ENCODE data around the gene HERPUD2. TPM values are rescaled to one million over a fixed set of nuclear protein-coding genes. Genes with fewer than 3 reads are reported as not detected.

Gene HERPUD2
- total and polyA plus RNA-seq, 2 donors (not counting 1 experiment from before 2014, with no cell fraction given), result 58.8 to 62.2 TPM

DNA sequence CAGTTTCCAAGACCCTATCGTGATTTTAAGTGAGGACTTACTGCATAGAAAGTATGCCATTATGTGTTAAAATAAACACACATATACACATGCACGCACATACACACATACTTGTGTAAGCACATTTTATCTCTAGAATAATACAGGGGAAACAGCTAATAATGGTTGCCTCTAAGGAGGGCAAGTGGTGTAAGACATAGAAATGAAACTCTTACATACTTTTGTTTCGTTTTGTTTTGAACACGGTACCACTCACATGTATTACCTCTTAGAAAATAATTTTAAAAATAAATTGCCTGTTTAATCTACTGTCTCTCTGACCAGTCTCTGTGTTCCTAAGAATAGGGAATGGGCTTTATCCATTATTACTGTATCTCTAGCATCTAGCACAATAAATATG lies 49.2 kb downstream of the HERPUD2 start:
- TF ChIP-seq, protein P1, sequence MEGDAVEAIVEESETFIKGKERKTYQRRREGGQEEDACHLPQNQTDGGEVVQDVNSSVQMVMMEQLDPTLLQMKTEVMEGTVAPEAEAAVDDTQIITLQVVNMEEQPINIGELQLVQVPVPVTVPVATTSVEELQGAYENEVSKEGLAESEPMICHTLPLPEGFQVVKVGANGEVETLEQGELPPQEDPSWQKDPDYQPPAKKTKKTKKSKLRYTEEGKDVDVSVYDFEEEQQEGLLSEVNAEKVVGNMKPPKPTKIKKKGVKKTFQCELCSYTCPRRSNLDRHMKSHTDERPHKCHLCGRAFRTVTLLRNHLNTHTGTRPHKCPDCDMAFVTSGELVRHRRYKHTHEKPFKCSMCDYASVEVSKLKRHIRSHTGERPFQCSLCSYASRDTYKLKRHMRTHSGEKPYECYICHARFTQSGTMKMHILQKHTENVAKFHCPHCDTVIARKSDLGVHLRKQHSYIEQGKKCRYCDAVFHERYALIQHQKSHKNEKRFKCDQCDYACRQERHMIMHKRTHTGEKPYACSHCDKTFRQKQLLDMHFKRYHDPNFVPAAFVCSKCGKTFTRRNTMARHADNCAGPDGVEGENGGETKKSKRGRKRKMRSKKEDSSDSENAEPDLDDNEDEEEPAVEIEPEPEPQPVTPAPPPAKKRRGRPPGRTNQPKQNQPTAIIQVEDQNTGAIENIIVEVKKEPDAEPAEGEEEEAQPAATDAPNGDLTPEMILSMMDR (IDR thresholded peaks at IDR 0.05), result no peak
- TF ChIP-seq EZH2 (IDR thresholded peaks at IDR 0.05; ENCODE audit: borderline replicate concordance, insufficient read depth, low read depth, low read length, poor library complexity, severe bottlenecking), result no peak
- no peak overlapping the region for H3K27ac Mint-ChIP-seq
- POLR2A ChIA-PET, result no interaction called here
- H2AFZ ChIP-seq (ENCODE audit: insufficient read depth, low read depth, low read length, poor library complexity, severe bottlenecking), result no peak overlapping the region
- H4K20me1 ChIP-seq (ENCODE audit: control insufficient read depth, insufficient read depth, low read length, poor library complexity, severe bottlenecking), result peaks cover 29% of the 10 kb centered on the region
- no peak overlapping the region for H3K4me3 ChIP-seq (ENCODE audit: control extremely low read depth in 1 of 5, extremely low read depth in 1 of 5, insufficient read depth in 1 of 5, low read depth in 2 of 5, low read length in 4 of 5)
- no peaks in the 10 kb centered on the region for H3K27me3 Mint-ChIP-seq
- ATAC-seq (ENCODE audit: low read depth) (no peak), DNase-seq (no peak)
- intact Hi-C loops (cut with micrococcal nuclease), result no loop called here
- no peaks in the 10 kb centered on the region for H3K9me3 Mint-ChIP-seq (ENCODE audit: insufficient read depth)
- H3K27ac ChIP-seq (ENCODE audit: low read length in 2 of 2), result no peak overlapping the region
- peaks cover 39% of the 10 kb centered on the region for H3K79me2 ChIP-seq (ENCODE audit: control insufficient read depth, insufficient read depth, low read length)
- H3K4me2 ChIP-seq (replicated peaks; ENCODE audit: low read depth, low read length, poor library complexity, severe bottlenecking), result no peak overlapping the region
- H3K27me3 ChIP-seq (replicated peaks in 1 of 4; ENCODE audit: control extremely low read depth in 1 of 4, control insufficient read depth in 3 of 4, insufficient read depth in 4 of 4, low read length in 3 of 4), result no peaks in the 10 kb centered on the region
- H3K4me3 Mint-ChIP-seq, result no peak overlapping the region
- peaks cover 47% of the 10 kb centered on the region for H3K4me1 Mint-ChIP-seq
- no CpG with 5 or more reads among the region's 4 CpGs for WGBS (ENCODE audit: insufficient coverage)
- H3K9me3 ChIP-seq (ENCODE audit: control extremely low read depth in 1 of 3, control insufficient read depth in 2 of 3, insufficient read depth in 1 of 3, low read length in 2 of 3), result no peaks in the 10 kb centered on the region
- CTCF ChIA-PET, result interaction anchor here (1.2 kb wide), 1 partner anchor 18 kb away, joined by 5 read pairs; no protein-coding TSS in a partner anchor
- H3K9ac ChIP-seq (ENCODE audit: low read length), result no peak overlapping the region
- peaks cover 4 to 18% of the 10 kb centered on the region in 2 experiments for H3K36me3 ChIP-seq (replicated peaks in 1 of 2; ENCODE audit: control extremely low read depth in 1 of 2, control insufficient read depth in 1 of 2, extremely low read depth in 1 of 2, insufficient read depth in 2 of 2, low read length in 1 of 2)
- H3K4me1 ChIP-seq (ENCODE audit: control insufficient read depth in 2 of 2, insufficient read depth in 2 of 2, low read length in 2 of 2), result peaks cover 7 to 19% of the 10 kb centered on the region in 2 donors

DNA sequence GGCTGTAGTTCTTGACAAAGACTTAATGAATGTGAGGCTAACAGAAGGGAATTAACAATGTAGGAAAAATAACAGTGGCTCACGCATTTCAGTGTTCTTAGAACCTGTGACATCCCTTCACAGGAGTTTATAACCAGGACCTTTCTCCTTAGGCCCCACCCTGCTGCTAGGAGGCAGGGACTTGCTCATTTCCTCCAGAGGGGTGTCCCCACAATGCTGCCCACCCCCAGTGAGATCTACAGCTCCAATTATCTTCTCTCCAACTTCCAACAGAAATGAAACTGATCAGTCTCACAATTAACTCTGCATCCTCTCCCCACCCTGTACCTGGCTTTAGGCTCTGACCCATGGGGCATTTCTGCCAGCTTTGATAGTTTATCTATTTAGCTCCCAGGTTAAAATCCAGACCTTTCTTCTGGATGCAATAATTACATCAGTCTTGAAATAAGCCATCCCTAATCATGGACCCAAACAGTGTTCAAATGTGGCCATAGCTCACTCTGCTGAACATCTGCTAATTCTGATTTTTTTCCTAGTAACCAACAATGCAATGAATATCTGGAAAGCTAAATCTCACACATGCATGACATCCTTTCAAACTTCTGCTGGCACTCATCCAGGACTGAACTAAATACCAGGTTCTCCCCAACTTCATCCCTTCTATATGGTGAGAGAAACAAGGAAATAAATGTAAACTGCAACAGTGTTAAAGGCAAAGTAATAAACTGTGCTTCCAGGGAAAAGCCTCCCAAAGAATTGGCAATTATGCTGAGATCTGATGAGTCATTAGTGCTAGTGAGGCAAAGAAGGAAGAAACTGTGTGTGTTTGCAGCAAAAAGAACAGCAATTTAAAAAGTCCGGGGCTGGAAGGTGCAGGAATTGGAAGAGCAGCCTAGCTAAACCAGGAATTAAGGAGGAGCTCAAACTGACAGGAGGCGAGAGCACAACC lies 64.6 kb downstream of the HERPUD2 start:
- ChIA-PET CTCF (interaction anchor here (0.7 kb wide), 1 partner anchor 277 kb away, joined by 3 read pairs; no protein-coding TSS in a partner anchor), POLR2A (no interaction called here)
- Histone ChIP-seq H3K4me1 (ENCODE audit: control insufficient read depth in 2 of 2, insufficient read depth in 2 of 2, low read length in 2 of 2) (no peaks in the 10 kb centered on the region), H3K27ac (ENCODE audit: low read length in 2 of 2) (no peak overlapping the region), H3K9me3 (ENCODE audit: control extremely low read depth in 1 of 3, control insufficient read depth in 2 of 3, insufficient read depth in 1 of 3, low read length in 2 of 3) (no peaks in the 10 kb centered on the region), H3K4me3 (ENCODE audit: control extremely low read depth in 1 of 5, extremely low read depth in 1 of 5, insufficient read depth in 1 of 5, low read depth in 2 of 5, low read length in 4 of 5) (no peak overlapping the region), H3K36me3 (replicated peaks in 1 of 2; ENCODE audit: control extremely low read depth in 1 of 2, control insufficient read depth in 1 of 2, extremely low read depth in 1 of 2, insufficient read depth in 2 of 2, low read length in 1 of 2) (peaks cover 3 to 44% of the 10 kb centered on the region in 2 experiments), H3K79me2 (ENCODE audit: control insufficient read depth, insufficient read depth, low read length) (no peaks in the 10 kb centered on the region), H3K27me3 (replicated peaks in 1 of 4; ENCODE audit: control extremely low read depth in 1 of 4, control insufficient read depth in 3 of 4, insufficient read depth in 4 of 4, low read length in 3 of 4) (no peaks in the 10 kb centered on the region), H3K4me2 (replicated peaks; ENCODE audit: low read depth, low read length, poor library complexity, severe bottlenecking) (no peak overlapping the region), H4K20me1 (ENCODE audit: control insufficient read depth, insufficient read depth, low read length, poor library complexity, severe bottlenecking) (no peaks in the 10 kb centered on the region), H2AFZ (ENCODE audit: insufficient read depth, low read depth, low read length, poor library complexity, severe bottlenecking) (no peak overlapping the region), H3K9ac (ENCODE audit: low read length) (no peak overlapping the region)
- WGBS (ENCODE audit: insufficient coverage), result 100% methylated on average over 3 of the region's 3 CpGs
- no peak for DNase-seq
- no peaks in the 10 kb centered on the region for H3K9me3 Mint-ChIP-seq (ENCODE audit: insufficient read depth)
- ATAC-seq (ENCODE audit: low read depth), result no peak
- no peak overlapping the region for H3K27ac Mint-ChIP-seq
- intact Hi-C loops (cut with micrococcal nuclease), result no loop called here
- no peak for TF ChIP-seq EZH2 (IDR thresholded peaks at IDR 0.05; ENCODE audit: borderline replicate concordance, insufficient read depth, low read depth, low read length, poor library complexity, severe bottlenecking)
- TF ChIP-seq, protein P1 (IDR thresholded peaks at IDR 0.05), result no peak
- H3K27me3 Mint-ChIP-seq, result no peaks in the 10 kb centered on the region
- H3K4me1 Mint-ChIP-seq, result no peaks in the 10 kb centered on the region
- no peak overlapping the region for H3K4me3 Mint-ChIP-seq
